OCI-LY7 (cell line): ENCODE data around the gene SMYD3. TPM values are rescaled to one million over a fixed set of nuclear protein-coding genes. Genes with fewer than 3 reads are reported as not detected.

Experiments used
- BruUV-seq: library from RNA; stranded (reverse); fragments of 400-500 nt; replicated peaks from 2 replicates; lab custom pipeline; 2021; lab: Mats Ljungman, UMichigan
- CTCF ChIA-PET: fragments of 300-600 bp; sonication (Branson Sonifier 250); formaldehyde crosslinking; loops from one replicate; lab custom pipeline; 2022; ENCODE audit warnings: antibody characterized with exemption; ENCODE audit not compliant: unreplicated experiment; lab: Charles Lee
- POLR2A ChIA-PET: fragments of 300-600 bp; sonication (Branson Sonifier 250); formaldehyde crosslinking; loops from one replicate; lab custom pipeline; 2022; ENCODE audit warnings: antibody characterized with exemption; lab: Charles Lee
- DNase-seq: peaks from one replicate; pipeline ENCODE4 v3.0.0-alpha.2; 2015; ENCODE audit warnings: low spot score
- H2AFZ ChIP-seq: fragments of 200-600 bp; sonication (generic), shearing (Covaris generic); 2 replicates; pipeline ENCODE4 v1.6.1; 2014; ENCODE audit warnings: mild to moderate bottlenecking, antibody characterized with exemption, low read length, moderate library complexity
- H3K27ac ChIP-seq: fragments of 200-600 bp; sonication (generic); 2 replicates; pipeline ENCODE4 v1.5.1; 2014; ENCODE audit warnings: mixed run types, low read depth, mild to moderate bottlenecking, moderate library complexity, low read length, inconsistent platforms; ENCODE audit not compliant: poor library complexity, severe bottlenecking
- H3K36me3 ChIP-seq: fragments of 200-600 bp; sonication (generic); 2 replicates; pipeline ENCODE4 v1.6.1; 2014; ENCODE audit warnings: mild to moderate bottlenecking, antibody characterized with exemption, low read length, moderate library complexity, mixed read lengths; ENCODE audit not compliant: insufficient read depth
- H3K4me1 ChIP-seq: fragments of 200-600 bp; sonication (generic); 2 replicates; pipeline ENCODE4 v1.5.1; 2014; ENCODE audit warnings: mild to moderate bottlenecking, low read length; ENCODE audit not compliant: insufficient read depth, poor library complexity, severe bottlenecking
- H3K4me2 ChIP-seq: fragments of 200-600 bp; sonication (generic); 2 replicates; pipeline ENCODE4 v1.6.1; 2014; ENCODE audit warnings: mild to moderate bottlenecking, low read length
- H3K4me3 ChIP-seq: fragments of 200-600 bp; sonication (generic); 2 replicates; pipeline ENCODE4 v1.5.1; 2014; ENCODE audit warnings: mild to moderate bottlenecking, low read depth, low read length; ENCODE audit not compliant: poor library complexity, severe bottlenecking
- H3K79me2 ChIP-seq: fragments of 200-600 bp; sonication (generic); 2 replicates; pipeline ENCODE4 v1.6.1; 2016; ENCODE audit warnings: low read depth, mild to moderate bottlenecking, low read length, moderate library complexity, mixed read lengths; ENCODE audit not compliant: insufficient read depth
- H3K9me2 ChIP-seq: fragments of 200-600 bp; sonication (generic); 2 replicates; pipeline ENCODE4 v1.6.1; 2016; ENCODE audit warnings: mild to moderate bottlenecking, low read length, mixed read lengths; ENCODE audit not compliant: insufficient read depth
- H3K9me3 ChIP-seq: fragments of 200-600 bp; sonication (generic); 2 replicates; pipeline ENCODE4 v1.6.1; 2014; ENCODE audit warnings: mild to moderate bottlenecking, mixed run types, low read length, mixed read lengths
- H4K20me1 ChIP-seq: fragments of 200-600 bp; sonication (generic); 2 replicates; pipeline ENCODE4 v1.6.1; 2014; ENCODE audit warnings: mild to moderate bottlenecking, antibody characterized with exemption, low read length, moderate library complexity, mixed read lengths; ENCODE audit not compliant: insufficient read depth
- EZH2phosphoT487 ChIP-seq: fragments of 200-600 bp; sonication (generic); IDR thresholded peaks from 2 replicates; pipeline ENCODE4 v1.6.1; 2018; ENCODE audit warnings: low read depth, borderline replicate concordance, mild to moderate bottlenecking, mixed run types, antibody characterized with exemption, low read length, moderate library complexity, mixed read lengths
- intact Hi-C: fragments of 100-400 bp; cut with micrococcal nuclease; formaldehyde crosslinking; loops from one replicate; pipeline ENCODE4 v1.10.0; 2022; ENCODE audit not compliant: unreplicated experiment
- total RNA-seq, 2 experiments: library from RNA; depleted of rRNA in 1 of 2; stranded (reverse); fragments of >200 nt in 1 of 2; shearing (Covaris generic) in 1 of 2; gene quantifications; 2 replicates each; pipeline ENCODE4 v1.2.3, GENCODE V29; 2014 to 2022
- TF ChIP-seq, protein P1 (sequence below): fragments of 200-600 bp; sonication (generic); conservative IDR thresholded peaks from 2 replicates; pipeline ENCODE4 v1.5.1; 2014; ENCODE audit warnings: mild to moderate bottlenecking, antibody characterized with exemption, low read length, moderate library complexity, mixed read lengths

Gene SMYD3
- total RNA-seq, 2 experiments from 2014 or later: 28.9 to 34.5 TPM

DNA sequence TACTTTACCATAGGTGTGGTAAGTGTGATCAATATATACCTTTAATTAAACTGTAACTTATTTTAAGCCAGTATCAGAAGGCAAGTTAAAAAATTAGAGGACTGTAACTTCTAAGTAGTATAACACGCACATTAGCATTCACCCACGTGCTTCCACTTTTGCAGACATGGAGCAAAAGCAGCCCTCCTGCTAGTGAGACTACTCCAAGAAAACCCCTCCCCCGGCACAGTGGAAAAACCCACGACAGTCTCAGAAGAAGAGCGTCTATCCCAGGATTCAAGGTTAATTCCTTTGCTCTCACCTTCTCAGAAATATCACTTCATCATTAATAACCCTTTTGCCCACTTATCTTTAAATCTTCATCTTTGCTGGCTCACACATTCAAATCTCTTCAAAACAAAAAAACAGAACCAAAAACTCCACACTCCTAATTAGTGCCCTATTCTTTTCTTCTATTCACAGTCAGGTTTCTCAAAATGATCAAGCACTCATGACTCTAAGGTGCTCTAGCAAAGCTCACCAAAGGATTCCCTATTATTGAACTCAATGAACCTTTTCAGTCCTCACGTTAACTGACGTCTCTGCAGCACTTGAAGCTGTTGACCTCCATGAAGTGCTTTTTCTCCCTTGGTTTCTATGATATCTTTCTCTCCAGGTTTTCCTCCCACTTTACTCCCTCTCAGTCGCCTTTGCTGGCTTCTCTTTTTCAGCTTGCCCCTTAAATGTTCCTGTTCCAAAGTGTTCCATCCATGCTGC is 213.5 kb downstream of the SMYD3 start:
- POLR2A ChIA-PET: interaction anchor here (0.9 to 1.7 kb wide), 3 partner anchors 11 to 89 kb away, joined by 3 to 5 read pairs (median 3); no protein-coding TSS in a partner anchor
- Histone ChIP-seq H4K20me1 (no peaks in the 10 kb centered on the region), H3K79me2 (no peaks in the 10 kb centered on the region), H3K27ac (no peak overlapping the region), H3K36me3 (no peaks in the 10 kb centered on the region), H3K4me1 (no peaks in the 10 kb centered on the region), H3K4me2 (no peak overlapping the region), H3K9me2 (no peaks in the 10 kb centered on the region), H3K9me3 (no peaks in the 10 kb centered on the region), H2AFZ (no peak overlapping the region), H3K4me3 (no peak overlapping the region)
- CTCF ChIA-PET: no interaction called here
- intact Hi-C loops: no loop called here
- no TSS peak for BruUV-seq
- TF ChIP-seq, protein P1, sequence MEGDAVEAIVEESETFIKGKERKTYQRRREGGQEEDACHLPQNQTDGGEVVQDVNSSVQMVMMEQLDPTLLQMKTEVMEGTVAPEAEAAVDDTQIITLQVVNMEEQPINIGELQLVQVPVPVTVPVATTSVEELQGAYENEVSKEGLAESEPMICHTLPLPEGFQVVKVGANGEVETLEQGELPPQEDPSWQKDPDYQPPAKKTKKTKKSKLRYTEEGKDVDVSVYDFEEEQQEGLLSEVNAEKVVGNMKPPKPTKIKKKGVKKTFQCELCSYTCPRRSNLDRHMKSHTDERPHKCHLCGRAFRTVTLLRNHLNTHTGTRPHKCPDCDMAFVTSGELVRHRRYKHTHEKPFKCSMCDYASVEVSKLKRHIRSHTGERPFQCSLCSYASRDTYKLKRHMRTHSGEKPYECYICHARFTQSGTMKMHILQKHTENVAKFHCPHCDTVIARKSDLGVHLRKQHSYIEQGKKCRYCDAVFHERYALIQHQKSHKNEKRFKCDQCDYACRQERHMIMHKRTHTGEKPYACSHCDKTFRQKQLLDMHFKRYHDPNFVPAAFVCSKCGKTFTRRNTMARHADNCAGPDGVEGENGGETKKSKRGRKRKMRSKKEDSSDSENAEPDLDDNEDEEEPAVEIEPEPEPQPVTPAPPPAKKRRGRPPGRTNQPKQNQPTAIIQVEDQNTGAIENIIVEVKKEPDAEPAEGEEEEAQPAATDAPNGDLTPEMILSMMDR: no peak
- TF ChIP-seq EZH2phosphoT487: no peak
- no peak for DNase-seq

DNA sequence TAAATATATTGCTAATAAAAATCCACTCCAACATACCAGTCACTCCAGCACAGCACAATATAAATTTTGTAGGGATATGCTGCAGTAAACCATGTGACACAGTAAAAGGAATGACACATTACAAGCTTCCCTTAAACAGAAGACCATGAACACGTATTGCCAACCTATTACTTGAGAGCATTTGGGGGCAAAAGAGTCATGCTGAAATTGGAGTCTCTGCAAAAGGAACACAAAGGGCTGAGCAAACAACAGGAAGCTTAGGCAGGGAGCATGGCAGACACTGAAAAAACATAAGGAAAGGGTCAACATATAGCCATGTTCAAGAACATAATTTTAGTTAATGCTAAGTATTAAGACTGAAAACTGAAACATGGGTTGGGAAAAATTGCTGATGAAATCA is 214.5 kb downstream of the SMYD3 start:
- Histone ChIP-seq H3K4me3 (no peak overlapping the region), H3K36me3 (no peaks in the 10 kb centered on the region), H3K4me1 (no peaks in the 10 kb centered on the region), H3K4me2 (no peak overlapping the region), H3K79me2 (no peaks in the 10 kb centered on the region), H2AFZ (no peak overlapping the region), H3K9me2 (no peaks in the 10 kb centered on the region), H4K20me1 (no peaks in the 10 kb centered on the region), H3K27ac (no peak overlapping the region), H3K9me3 (no peaks in the 10 kb centered on the region)
- CTCF ChIA-PET: no interaction called here
- DNase-seq: no peak
- POLR2A ChIA-PET: interaction anchor here (1.2 kb wide), 1 partner anchor 15 kb away, joined by 5 read pairs; no protein-coding TSS in a partner anchor
- TF ChIP-seq, protein P1: no peak
- no peak for TF ChIP-seq EZH2phosphoT487
- no TSS peak for BruUV-seq
- intact Hi-C loops: no loop called here

DNA sequence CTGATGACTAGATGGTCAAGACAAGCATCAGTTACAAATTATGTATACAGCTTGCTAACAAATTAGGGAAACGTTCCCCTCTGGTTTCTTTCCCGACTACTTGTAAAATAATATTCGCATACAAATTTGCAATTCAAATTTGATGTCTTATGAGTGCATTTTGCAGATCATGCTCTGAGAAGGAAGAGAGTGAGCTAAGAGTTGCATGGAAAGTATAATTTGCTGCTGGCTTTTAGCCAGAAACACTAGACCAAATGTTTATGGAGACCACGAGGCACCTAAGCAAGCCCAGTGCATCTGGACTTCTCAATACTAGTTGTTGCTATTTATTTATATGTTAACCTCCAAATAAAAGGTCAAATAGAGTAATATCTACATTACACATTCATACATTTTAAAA is 216.0 kb downstream of the SMYD3 start:
- Histone ChIP-seq H3K79me2 (no peaks in the 10 kb centered on the region), H3K9me3 (no peaks in the 10 kb centered on the region), H2AFZ (no peak overlapping the region), H3K4me1 (no peaks in the 10 kb centered on the region), H3K4me3 (no peak overlapping the region), H3K27ac (no peak overlapping the region), H3K9me2 (no peaks in the 10 kb centered on the region), H4K20me1 (no peaks in the 10 kb centered on the region), H3K36me3 (no peaks in the 10 kb centered on the region), H3K4me2 (no peak overlapping the region)
- POLR2A ChIA-PET: interaction anchor here (0.6 to 0.9 kb wide), 3 partner anchors 61 to 828 kb away, joined by 3 to 6 read pairs (median 3); no protein-coding TSS in a partner anchor
- TF ChIP-seq, protein P1: no peak
- no peak for TF ChIP-seq EZH2phosphoT487
- intact Hi-C loops: no loop called here
- DNase-seq: no peak
- no TSS peak for BruUV-seq
- CTCF ChIA-PET: no interaction called here
